Measurements from ENCODE around the gene GFER. TPM values are rescaled to one million over a fixed set of nuclear protein-coding genes. Genes with fewer than 3 reads are reported as not detected.
"Not testable (repeated sequence)": the region's sequence is repeated elsewhere in the genome, so short reads cannot be mapped to it uniquely, and the experiment has no call there.

Gene GFER
- polyA plus RNA-seq, 1 donor = 48.5 TPM

GRCh38 chr16:2008009-2008526 lies 24.1 kb downstream of the GFER start:
- Histone ChIP-seq H3K4me1 (ENCODE audit: control insufficient read depth, insufficient read depth, low read length) (peaks cover 43% of the 10 kb centered on the region), H3K36me3 (ENCODE audit: control insufficient read depth, insufficient read depth, low read length) (peaks cover 21% of the 10 kb centered on the region), H3K27ac (ENCODE audit: low read length) (peak overlapping the region; percentile 45), H3K27me3 (ENCODE audit: control insufficient read depth, insufficient read depth, low read length) (no peaks in the 10 kb centered on the region), H3K4me3 (ENCODE audit: low read length) (peak overlapping the region; percentile 71), H3K9me3 (ENCODE audit: control insufficient read depth, low read depth, low read length) (no peaks in the 10 kb centered on the region)
- DNase-seq = peak; percentile 51 to 53
- no CpG with 5 or more reads among the region's 15 CpGs for WGBS (ENCODE audit: insufficient coverage, low lambda C conversion rate)

GRCh38 chr16:2008631-2009163 lies 24.7 kb downstream of the GFER start:
- DNase-seq = peak in 1 of 2 donors; percentile 42
- no peaks in the 10 kb centered on the region for H3K27me3 ChIP-seq (ENCODE audit: control insufficient read depth, insufficient read depth, low read length)
- H3K4me3 ChIP-seq (ENCODE audit: low read length) = peak overlapping the region; percentile 71
- peaks cover 40% of the 10 kb centered on the region for H3K4me1 ChIP-seq (ENCODE audit: control insufficient read depth, insufficient read depth, low read length)
- no peaks in the 10 kb centered on the region for H3K9me3 ChIP-seq (ENCODE audit: control insufficient read depth, low read depth, low read length)
- WGBS (ENCODE audit: insufficient coverage, low lambda C conversion rate) = no CpG with 5 or more reads among the region's 23 CpGs
- peak overlapping the region; percentile 45 for H3K27ac ChIP-seq (ENCODE audit: low read length)
- peaks cover 15% of the 10 kb centered on the region for H3K36me3 ChIP-seq (ENCODE audit: control insufficient read depth, insufficient read depth, low read length)

- peaks cover 35% of the 10 kb centered on the region for H3K4me1 ChIP-seq (ENCODE audit: control insufficient read depth, insufficient read depth, low read length)
- H3K27me3 ChIP-seq (ENCODE audit: control insufficient read depth, insufficient read depth, low read length) = no peaks in the 10 kb centered on the region
- H3K4me3 ChIP-seq (ENCODE audit: low read length) = peak overlapping the region; percentile 71
- no CpG with 5 or more reads among the region's 55 CpGs for WGBS (ENCODE audit: insufficient coverage, low lambda C conversion rate)
- peaks cover 15% of the 10 kb centered on the region for H3K36me3 ChIP-seq (ENCODE audit: control insufficient read depth, insufficient read depth, low read length)
- peak overlapping the region; percentile 45 for H3K27ac ChIP-seq (ENCODE audit: low read length)
- H3K9me3 ChIP-seq (ENCODE audit: control insufficient read depth, low read depth, low read length) = no peaks in the 10 kb centered on the region
- DNase-seq = peak in 1 of 2 donors; percentile 67
These were observed 25.2 kb downstream of the GFER start for GRCh38 chr16:2009164-2009711.

GRCh38 chr16:2009791-2010510 lies 26.0 kb downstream of the GFER start, which contains the start of gene ZNF598:
ZNF598 (minus strand) TSS chr16:2009821.
- peak within 1 kb of the TSS; percentile 71 for H3K4me3 ChIP-seq (ENCODE audit: low read length)
- H3K27ac ChIP-seq (ENCODE audit: low read length) = peak within 1 kb of the TSS; percentile 68
- H3K4me1 ChIP-seq (ENCODE audit: control insufficient read depth, insufficient read depth, low read length) = peaks cover 33% of the 10 kb centered on the region
- H3K36me3 ChIP-seq (ENCODE audit: control insufficient read depth, insufficient read depth, low read length) = peaks cover 15% of the 10 kb centered on the region
- no CpG with 5 or more reads among the region's 52 CpGs for WGBS (ENCODE audit: insufficient coverage, low lambda C conversion rate)
- H3K9me3 ChIP-seq (ENCODE audit: control insufficient read depth, low read depth, low read length) = no peaks in the 10 kb centered on the region
- H3K27me3 ChIP-seq (ENCODE audit: control insufficient read depth, insufficient read depth, low read length) = no peaks in the 10 kb centered on the region
- DNase-seq = peak; percentile 89 to 90

- not testable (repeated sequence) for H3K27ac ChIP-seq (ENCODE audit: low read length); H3K27me3 ChIP-seq (ENCODE audit: control insufficient read depth, insufficient read depth, low read length); H3K9me3 ChIP-seq (ENCODE audit: control insufficient read depth, low read depth, low read length); DNase-seq; H3K4me3 ChIP-seq (ENCODE audit: low read length); H3K36me3 ChIP-seq (ENCODE audit: control insufficient read depth, insufficient read depth, low read length)
- peaks cover 40% of the 10 kb centered on the region for H3K4me1 ChIP-seq (ENCODE audit: control insufficient read depth, insufficient read depth, low read length)
- WGBS (ENCODE audit: insufficient coverage, low lambda C conversion rate) = no CpG with 5 or more reads among the region's 9 CpGs
These were observed 27.7 kb downstream of the GFER start for GRCh38 chr16:2011726-2012125.

DNA sequence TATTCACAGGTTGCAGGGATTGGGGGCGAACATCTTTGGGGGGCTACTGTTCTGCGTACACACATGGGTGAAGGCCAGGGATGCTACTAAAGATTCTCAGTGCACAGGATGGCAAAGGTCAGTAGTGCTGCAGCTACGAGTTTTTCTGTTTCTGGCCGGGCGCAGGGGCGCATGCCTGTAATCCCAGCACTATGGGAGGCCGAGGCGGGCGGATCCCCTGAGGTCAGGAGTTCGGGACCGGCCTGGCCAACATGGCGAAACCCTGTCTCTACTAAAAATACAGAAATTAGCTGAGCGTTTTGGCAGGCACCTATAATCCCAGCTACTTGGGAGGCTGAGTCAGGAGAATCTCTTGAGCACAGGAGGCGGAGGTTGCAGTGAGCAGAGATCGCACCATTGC lies 29.5 kb downstream of the GFER start:
- Histone ChIP-seq H3K4me3 (ENCODE audit: low read length) (no peak overlapping the region), H3K27me3 (ENCODE audit: control insufficient read depth, insufficient read depth, low read length) (no peaks in the 10 kb centered on the region), H3K4me1 (ENCODE audit: control insufficient read depth, insufficient read depth, low read length) (peaks cover 22% of the 10 kb centered on the region), H3K27ac (ENCODE audit: low read length) (no peak overlapping the region), H3K9me3 (ENCODE audit: control insufficient read depth, low read depth, low read length) (no peaks in the 10 kb centered on the region), H3K36me3 (ENCODE audit: control insufficient read depth, insufficient read depth, low read length) (no peaks in the 10 kb centered on the region)
- WGBS (ENCODE audit: insufficient coverage, low lambda C conversion rate) = no CpG with 5 or more reads among the region's 15 CpGs
- no peak for DNase-seq

DNA sequence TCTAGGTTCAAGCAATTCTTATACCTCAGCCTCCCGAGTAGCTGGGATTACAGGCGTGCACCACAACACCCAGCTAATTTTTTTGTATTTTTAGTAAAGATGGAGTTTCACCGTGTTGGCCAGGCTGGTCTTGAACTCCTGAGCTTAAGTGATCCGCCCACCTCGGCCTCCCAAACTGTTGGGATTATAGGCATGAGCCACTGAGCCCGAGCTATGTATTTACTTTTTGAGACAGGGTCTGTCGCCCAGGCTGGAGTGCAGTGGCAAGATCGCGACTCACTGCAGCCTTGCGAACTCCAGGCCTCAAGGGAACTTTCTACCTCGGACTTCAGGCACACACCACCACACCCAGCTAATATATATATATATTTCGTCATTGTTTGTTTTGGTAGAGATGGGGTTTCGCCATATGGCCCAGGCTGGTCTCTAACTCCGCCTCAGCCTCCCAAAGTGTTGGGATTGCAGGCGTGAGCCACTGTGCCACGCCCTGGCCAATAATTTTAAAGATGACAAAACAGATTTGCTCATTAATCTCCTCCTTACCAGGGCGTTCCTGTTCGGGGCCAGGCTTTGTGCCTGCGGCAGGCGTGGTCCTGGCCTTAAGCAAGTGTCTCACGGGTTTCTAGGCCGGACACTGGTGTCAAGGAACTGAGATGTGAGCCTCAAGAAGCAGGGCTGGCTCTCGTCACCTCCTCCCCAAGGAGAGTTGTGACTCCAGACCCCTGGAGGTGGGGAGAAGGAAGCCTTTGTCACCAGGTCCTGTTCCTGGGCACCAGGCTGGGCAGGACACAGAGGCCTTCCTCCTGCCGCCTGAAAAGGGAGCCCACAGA lies 31.3 kb downstream of the GFER start:
- no CpG with 5 or more reads among the region's 24 CpGs for WGBS (ENCODE audit: insufficient coverage, low lambda C conversion rate)
- peak; percentile 81 to 90 for DNase-seq
- Histone ChIP-seq H3K4me3 (ENCODE audit: low read length) (no peak overlapping the region), H3K9me3 (ENCODE audit: control insufficient read depth, low read depth, low read length) (peaks cover 4% of the 10 kb centered on the region), H3K4me1 (ENCODE audit: control insufficient read depth, insufficient read depth, low read length) (peaks cover 21% of the 10 kb centered on the region), H3K27ac (ENCODE audit: low read length) (peak overlapping the region; percentile 89), H3K36me3 (ENCODE audit: control insufficient read depth, insufficient read depth, low read length) (no peaks in the 10 kb centered on the region), H3K27me3 (ENCODE audit: control insufficient read depth, insufficient read depth, low read length) (peaks cover 14% of the 10 kb centered on the region)

DNA sequence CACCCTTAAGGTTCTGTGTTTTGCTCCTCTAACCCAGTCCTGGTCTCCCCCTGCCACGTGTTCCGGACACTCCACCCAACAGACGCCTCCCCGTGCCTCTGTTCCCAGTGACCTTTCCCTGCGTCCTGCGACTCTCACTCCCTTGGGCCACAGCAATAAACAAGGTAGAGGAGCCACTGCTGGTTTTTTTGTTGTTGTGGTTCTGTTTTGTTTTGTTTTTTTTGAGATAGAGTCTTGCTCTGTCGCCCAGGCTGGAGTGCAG lies 31.9 kb downstream of the GFER start:
- Histone ChIP-seq H3K9me3 (ENCODE audit: control insufficient read depth, low read depth, low read length) (peaks cover 4% of the 10 kb centered on the region), H3K36me3 (ENCODE audit: control insufficient read depth, insufficient read depth, low read length) (no peaks in the 10 kb centered on the region), H3K27me3 (ENCODE audit: control insufficient read depth, insufficient read depth, low read length) (peaks cover 19% of the 10 kb centered on the region), H3K4me1 (ENCODE audit: control insufficient read depth, insufficient read depth, low read length) (peaks cover 23% of the 10 kb centered on the region), H3K4me3 (ENCODE audit: low read length) (no peak overlapping the region), H3K27ac (ENCODE audit: low read length) (peak overlapping the region; percentile 89)
- 90% methylated on average over 2 of the region's 7 CpGs for WGBS (ENCODE audit: insufficient coverage, low lambda C conversion rate)
- no peak for DNase-seq

DNA sequence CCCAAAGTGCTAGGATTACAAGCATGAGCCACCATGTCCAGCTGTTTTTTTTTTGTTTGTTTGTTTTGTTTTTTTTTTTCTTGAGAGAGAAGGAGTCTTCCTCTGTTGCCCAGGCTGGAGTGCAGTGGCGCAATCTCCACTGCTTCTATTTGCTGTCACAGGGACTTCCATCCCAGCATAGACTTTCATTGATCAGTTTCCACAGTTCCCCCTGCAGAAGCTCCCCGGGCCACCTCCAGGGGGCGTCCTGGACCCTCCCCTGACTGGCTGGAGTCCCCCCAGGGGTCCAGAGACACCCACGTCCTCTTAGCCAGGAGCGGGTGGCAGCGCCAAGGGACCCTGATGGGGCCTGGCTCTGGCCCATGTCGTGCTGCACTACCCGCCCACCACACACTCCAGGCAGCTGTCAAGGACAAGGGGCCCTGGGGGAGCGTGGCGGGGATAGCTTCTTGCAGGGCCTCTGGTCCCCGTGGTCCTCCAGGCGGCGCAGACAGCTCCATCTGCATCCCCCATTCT lies 32.5 kb downstream of the GFER start:
- H3K9me3 ChIP-seq (ENCODE audit: control insufficient read depth, low read depth, low read length) = peaks cover 4% of the 10 kb centered on the region
- H3K4me3 ChIP-seq (ENCODE audit: low read length) = no peak overlapping the region
- H3K27me3 ChIP-seq (ENCODE audit: control insufficient read depth, insufficient read depth, low read length) = peaks cover 24% of the 10 kb centered on the region
- WGBS (ENCODE audit: insufficient coverage, low lambda C conversion rate) = no CpG with 5 or more reads among the region's 13 CpGs
- no peak overlapping the region for H3K27ac ChIP-seq (ENCODE audit: low read length)
- H3K36me3 ChIP-seq (ENCODE audit: control insufficient read depth, insufficient read depth, low read length) = no peaks in the 10 kb centered on the region
- H3K4me1 ChIP-seq (ENCODE audit: control insufficient read depth, insufficient read depth, low read length) = peaks cover 25% of the 10 kb centered on the region
- no peak for DNase-seq

GRCh38 chr16:2019518-2019920 lies 35.5 kb downstream of the GFER start, which contains the start of gene NPW:
NPW (plus strand) TSS chr16:2019785.
- Histone ChIP-seq H3K9me3 (ENCODE audit: control insufficient read depth, low read depth, low read length) (peaks cover 4% of the 10 kb centered on the region), H3K27ac (ENCODE audit: low read length) (no peak within 1 kb of the TSS), H3K4me3 (ENCODE audit: low read length) (peak within 1 kb of the TSS; percentile 24), H3K4me1 (ENCODE audit: control insufficient read depth, insufficient read depth, low read length) (peaks cover 41% of the 10 kb centered on the region), H3K27me3 (ENCODE audit: control insufficient read depth, insufficient read depth, low read length) (peaks cover 28% of the 10 kb centered on the region), H3K36me3 (ENCODE audit: control insufficient read depth, insufficient read depth, low read length) (no peaks in the 10 kb centered on the region)
- WGBS (ENCODE audit: insufficient coverage, low lambda C conversion rate) = no CpG with 5 or more reads among the region's 33 CpGs
- DNase-seq = no peak
